GM12891 (cell line): ENCODE data around the gene SFMBT2.
A peak's percentile ranks its signal among the peaks of the same experiment; 100 is the strongest.

Source experiments
- DNase-seq: peaks from one replicate; pipeline ENCODE4 v3.0.0; 2011; ENCODE audit warnings: low spot score; ENCODE audit not compliant: insufficient read length
- FAIRE-seq: peaks from 2 replicates; lab custom pipeline; 2011; peaks lifted over from hg19 to GRCh38; lab: Jason Lieb, UNC
- PAX5 ChIP-seq: IDR thresholded peaks from 2 replicates; pipeline ENCODE4 v1.6.1; 2011; ENCODE audit warnings: low read length, moderate library complexity, mild to moderate bottlenecking; ENCODE audit not compliant: insufficient read depth, severe bottlenecking
- POLR2A ChIP-seq: IDR thresholded peaks from 2 replicates; pipeline ENCODE4 v1.6.1; 2011; ENCODE audit warnings: low read depth, low read length, control low read depth
- POLR2AphosphoS5 ChIP-seq: IDR thresholded peaks from 2 replicates; pipeline ENCODE4 v1.6.1; 2011; ENCODE audit warnings: low read depth, low read length, control low read depth
- POU2F2 ChIP-seq: IDR thresholded peaks from 2 replicates; pipeline ENCODE4 v1.6.1; 2011; ENCODE audit warnings: low read depth, mild to moderate bottlenecking, control low read depth, low read length, moderate library complexity
- SPI1 ChIP-seq: IDR thresholded peaks from 2 replicates; pipeline ENCODE4 v1.6.1; 2011; ENCODE audit warnings: low read depth, low read length, control low read depth
- TAF1 ChIP-seq: IDR thresholded peaks from 2 replicates; pipeline ENCODE4 v1.6.1; 2011; ENCODE audit warnings: low read depth, low read length, control low read depth

SFMBT2 gene

DNA sequence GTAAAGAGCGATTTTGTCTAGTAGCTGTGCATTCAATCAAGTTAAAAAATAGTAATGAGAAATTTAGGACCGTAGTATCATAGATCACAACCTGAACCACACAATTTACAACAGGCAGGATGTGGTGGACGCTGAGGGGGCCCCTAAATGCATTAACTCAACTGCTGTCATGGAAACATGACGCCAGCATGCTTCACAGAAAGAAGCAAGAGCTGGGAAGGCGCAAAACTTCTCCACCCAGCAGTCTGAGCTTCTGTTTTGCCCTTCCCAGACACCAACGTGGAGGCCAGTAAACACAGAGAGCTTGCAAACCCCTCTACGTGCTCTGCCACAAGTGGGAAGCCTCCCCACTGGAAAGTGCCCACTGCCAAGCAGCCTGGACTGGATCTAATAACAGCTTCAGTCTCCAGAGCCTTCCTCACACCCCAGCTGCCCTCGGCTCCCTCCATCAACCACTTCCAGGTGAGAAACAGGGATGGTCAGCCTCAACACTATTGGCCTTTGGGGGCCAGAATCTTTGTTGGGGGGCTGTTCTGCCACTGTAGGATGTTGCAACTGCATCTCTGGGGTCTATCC, 151.8 kb downstream of the SFMBT2 start:
- TF ChIP-seq POLR2AphosphoS5 (no peak), SPI1 (no peak), POU2F2 (peak; percentile 90), TAF1 (no peak), PAX5 (no peak), POLR2A (no peak)
- peak; percentile 73 for FAIRE-seq
- DNase-seq, result peak; percentile 39

DNA sequence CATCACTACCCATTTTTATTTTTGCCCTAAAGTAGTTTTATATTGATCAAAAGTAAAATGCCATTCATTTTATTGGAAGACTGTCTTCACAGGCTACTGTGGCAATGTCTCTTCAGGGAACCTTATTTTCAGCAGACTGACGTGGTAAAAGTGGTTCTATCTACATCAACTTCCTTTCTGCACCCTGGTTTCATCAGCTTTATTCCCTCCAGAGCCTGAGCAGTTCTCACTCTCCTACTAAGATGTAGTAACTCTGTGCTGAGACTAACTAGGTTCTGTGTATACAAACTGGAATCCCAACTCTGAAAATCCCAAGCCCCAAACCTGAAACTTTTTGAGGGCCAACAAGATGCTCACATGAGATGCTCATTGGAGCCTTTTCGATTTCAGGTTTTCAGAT, 155.3 kb downstream of the SFMBT2 start:
- no peak for DNase-seq
- TF ChIP-seq SPI1 (no peak), POLR2A (no peak), POU2F2 (no peak), PAX5 (no peak), TAF1 (no peak), POLR2AphosphoS5 (no peak)
- FAIRE-seq, result peak; percentile 48

DNA sequence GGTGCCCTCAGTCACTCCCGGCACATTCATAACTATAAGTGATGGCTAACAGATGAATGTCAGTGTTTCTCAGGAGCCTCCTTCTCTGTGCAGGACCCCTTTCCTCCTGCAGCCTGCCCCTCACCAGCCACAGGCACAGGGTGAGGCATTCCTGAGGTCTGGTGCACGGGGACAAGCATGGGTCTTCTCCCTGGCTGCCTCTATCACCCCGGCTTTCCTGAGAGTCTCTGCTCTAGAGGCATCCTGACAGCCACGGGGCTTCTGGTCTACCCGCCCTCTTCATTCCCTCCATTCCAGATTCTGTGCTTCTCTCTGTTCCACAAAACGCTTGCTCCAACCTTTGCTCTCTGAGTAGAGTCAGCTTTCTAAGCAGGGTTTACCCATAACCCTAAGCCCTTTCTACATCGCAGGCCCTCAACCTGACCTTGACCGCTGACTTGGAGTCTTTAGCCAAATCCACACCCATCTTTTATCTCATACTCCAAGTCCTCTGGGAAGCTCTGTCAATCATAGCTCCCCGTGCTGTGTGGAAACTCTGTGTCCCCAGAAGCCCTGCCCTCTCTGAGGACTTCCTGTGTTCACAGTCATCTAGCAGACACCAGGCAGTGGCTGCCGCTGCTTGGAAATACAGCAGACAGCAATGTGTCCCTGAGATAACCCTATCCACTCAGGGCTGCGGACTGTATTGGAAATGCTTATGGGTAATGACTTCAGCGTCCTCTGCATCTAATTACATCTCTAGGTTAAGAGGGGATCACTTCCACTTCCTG, 159.0 kb downstream of the SFMBT2 start:
- FAIRE-seq (no peak), DNase-seq (no peak)
- TF ChIP-seq POLR2AphosphoS5, result no peak
- no peak for TF ChIP-seq PAX5
- no peak for TF ChIP-seq POU2F2
- TF ChIP-seq POLR2A, result no peak
- TF ChIP-seq SPI1, result no peak
- no peak for TF ChIP-seq TAF1

DNA sequence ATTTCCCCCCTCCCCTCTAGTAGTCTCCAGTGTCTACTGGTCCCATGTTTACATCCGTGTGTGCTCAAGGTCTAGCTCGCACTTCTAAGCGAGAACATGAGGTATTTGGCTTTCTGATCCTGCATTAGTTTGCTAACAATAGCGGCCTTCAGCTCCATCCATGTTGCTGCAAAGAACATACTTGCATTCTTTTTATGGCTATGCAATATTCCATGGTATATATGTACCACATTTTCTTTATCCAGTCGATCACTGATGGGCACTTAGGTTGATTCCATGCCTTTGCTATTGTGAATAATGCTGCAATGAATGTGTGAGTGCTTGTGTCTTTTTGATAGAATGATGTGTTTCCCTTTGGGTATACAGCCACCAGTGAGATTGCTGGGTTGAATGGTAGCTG, 160.6 kb downstream of the SFMBT2 start:
- TF ChIP-seq TAF1, result no peak
- no peak for TF ChIP-seq POLR2A
- TF ChIP-seq PAX5, result no peak
- FAIRE-seq (no peak), DNase-seq (no peak)

DNA sequence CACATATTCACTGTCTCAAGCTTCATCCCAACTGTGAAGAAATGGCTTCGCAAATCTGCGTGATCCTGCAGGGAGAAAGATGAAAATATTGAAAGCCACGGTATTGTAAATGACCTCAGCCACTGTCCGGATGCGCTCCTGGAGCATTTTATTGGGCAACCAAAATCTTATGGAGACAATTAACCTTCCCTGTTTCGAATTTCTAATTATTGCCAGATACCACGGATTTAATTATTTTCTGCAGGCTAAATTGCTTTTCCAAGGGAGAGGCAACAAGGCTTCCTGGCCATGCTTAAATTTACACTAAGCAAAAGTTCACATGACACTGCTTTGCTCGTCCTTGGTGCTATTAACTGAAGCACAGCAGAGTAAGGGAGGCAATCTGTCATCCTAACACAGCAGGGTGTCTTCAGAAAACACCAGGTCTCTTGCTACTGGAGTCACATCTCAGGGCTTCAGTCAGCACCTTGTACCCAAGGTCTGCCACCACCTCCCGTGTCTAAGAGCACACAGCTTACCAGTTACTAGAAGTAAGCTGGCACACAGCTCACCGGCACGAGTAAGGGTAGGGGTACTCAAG, 162.2 kb downstream of the SFMBT2 start:
- no peak for TF ChIP-seq POU2F2
- no peak for TF ChIP-seq PAX5
- TF ChIP-seq SPI1, result no peak
- TF ChIP-seq POLR2AphosphoS5, result no peak
- no peak for TF ChIP-seq TAF1
- TF ChIP-seq POLR2A, result no peak
- no peak for FAIRE-seq
- DNase-seq, result no peak

DNA sequence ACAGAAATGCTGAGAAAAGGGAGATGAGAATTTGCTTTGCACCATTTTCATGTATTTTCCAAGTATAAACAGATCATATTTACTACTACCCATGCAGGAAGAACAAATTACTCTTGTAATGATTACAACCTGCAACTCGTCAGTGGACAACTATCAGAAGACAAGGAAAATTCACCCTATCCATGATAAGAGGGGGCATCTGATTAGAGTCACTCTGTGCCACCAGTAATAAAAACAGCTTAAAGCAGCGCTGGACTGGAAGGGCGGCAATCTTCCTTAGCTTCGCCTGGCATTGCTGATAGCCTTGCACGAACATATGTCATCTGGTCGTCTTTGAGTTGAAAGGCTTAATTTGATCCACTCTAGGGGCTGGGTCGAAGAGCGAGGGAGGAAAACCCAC, 162.7 kb downstream of the SFMBT2 start:
- FAIRE-seq (no peak), DNase-seq (no peak)
- no peak for TF ChIP-seq PAX5
- TF ChIP-seq TAF1, result no peak
- no peak for TF ChIP-seq POLR2A
- no peak for TF ChIP-seq POLR2AphosphoS5
- TF ChIP-seq POU2F2, result no peak
- TF ChIP-seq SPI1, result no peak

DNA sequence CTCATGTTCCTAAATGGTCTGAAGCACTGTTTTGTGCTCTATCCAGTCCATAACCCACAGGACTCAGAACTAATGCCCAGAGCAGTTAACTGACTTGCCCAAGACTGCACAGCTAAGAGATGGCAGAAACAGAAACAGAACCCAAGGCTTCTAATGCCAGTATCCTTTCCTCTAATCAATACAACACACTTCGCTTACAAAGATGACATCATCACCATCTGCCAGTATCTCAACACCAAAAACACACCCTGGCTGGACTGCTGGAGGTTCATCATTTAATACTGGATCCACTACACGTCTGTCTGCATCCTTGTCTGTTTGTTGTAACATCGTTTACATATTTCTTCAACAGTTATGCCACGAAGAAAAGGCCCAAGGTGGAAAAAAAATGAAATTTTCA, 165.3 kb downstream of the SFMBT2 start:
- TF ChIP-seq PAX5 (no peak), POLR2AphosphoS5 (no peak), POLR2A (no peak), POU2F2 (no peak), TAF1 (no peak), SPI1 (no peak)
- DNase-seq (no peak), FAIRE-seq (no peak)

DNA sequence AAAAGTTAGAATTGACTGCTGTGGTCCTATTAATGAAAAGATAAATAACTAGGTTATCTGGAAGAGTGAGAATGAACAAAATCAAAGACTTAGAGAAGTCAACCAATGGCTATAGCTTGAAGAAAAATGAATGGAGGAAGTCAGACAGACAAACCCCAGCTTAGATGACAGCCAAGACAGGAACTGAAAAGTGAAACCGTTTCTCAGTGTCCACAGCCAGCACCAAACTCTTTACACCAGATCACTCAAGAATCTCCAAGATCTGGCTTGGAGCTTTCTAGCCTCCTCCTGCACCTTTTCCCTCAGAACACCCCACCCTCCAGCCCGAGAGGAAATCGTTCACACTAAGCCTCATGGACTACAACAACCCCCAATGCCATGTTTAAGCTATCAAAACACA, 167.0 kb downstream of the SFMBT2 start:
- DNase-seq, result no peak
- peak; percentile 92 for FAIRE-seq
- TF ChIP-seq PAX5, result no peak
- TF ChIP-seq TAF1, result no peak
- peak; percentile 95 for TF ChIP-seq SPI1

DNA sequence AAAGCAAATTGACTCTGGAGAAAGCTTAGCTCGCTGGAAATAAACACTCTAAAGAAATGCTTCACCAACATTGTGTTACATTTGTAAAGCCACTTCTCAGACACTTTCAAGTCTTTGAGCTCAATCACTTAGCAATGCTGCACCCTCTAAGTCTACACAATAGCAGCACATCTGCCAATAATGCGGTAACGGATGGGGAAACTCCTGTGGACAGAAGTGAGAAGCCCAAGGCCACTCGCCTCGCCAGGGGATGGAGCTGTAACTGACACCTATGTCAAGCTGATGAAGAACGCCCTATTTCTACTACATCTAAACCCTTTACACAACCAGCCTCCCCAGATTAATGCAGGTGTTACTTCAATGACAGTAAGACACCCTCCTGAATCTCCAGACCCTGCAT, 167.7 kb downstream of the SFMBT2 start:
- no peak for TF ChIP-seq POLR2AphosphoS5
- no peak for TF ChIP-seq TAF1
- TF ChIP-seq POLR2A, result no peak
- TF ChIP-seq PAX5, result no peak
- TF ChIP-seq POU2F2, result no peak
- TF ChIP-seq SPI1, result no peak
- DNase-seq (no peak), FAIRE-seq (peak; percentile 51)

DNA sequence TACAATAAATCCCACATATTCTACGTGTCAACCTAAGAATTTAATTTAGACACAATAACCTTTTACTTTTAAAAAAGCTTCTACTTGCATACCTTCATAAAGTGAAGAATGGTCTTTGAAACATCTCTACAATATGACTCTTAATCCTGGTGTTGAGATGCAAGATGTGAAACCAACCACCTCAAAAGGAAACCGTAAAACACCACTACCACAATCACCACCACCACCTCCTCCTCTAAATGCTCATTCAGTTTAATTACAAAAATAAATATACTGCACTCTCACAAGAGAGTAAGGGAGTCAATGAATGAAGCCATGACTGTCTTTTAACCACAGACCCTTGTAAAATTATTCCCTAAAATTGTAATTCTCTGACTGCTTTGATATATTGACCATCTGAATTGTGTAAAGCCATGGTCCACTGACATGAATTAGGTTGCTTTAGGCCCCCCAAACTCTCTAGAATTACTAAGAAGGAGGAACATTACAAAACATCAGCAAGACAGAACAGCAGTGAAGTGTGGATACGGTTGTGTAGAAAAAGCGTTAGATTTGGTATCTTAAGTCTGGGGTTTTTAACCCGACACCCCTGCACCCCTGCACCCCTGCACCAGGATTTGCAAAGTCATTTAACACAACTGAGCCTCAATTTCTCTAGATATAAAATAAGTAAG, 171.4 kb downstream of the SFMBT2 start:
- DNase-seq, result no peak
- no peak for TF ChIP-seq TAF1
- no peak for TF ChIP-seq PAX5
- no peak for TF ChIP-seq POLR2AphosphoS5
- no peak for TF ChIP-seq POLR2A
- TF ChIP-seq SPI1, result no peak
- TF ChIP-seq POU2F2, result no peak
- FAIRE-seq, result no peak

DNA sequence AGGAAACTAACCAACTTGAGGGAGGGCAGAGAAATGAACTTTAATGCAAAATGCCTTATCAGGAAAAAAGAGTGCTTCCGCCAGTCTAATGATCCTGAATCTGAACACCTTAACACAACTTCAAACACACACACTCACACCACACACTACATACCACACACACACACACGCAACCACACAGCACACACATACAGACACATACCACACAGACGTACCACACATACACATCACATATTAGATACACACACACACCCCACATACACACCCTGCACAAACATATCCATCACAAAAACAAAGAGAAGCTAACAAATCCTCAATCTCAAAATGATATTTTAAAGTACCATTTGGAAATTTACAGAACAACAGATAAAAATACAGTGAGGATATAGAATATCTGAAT, 175.5 kb downstream of the SFMBT2 start:
- TF ChIP-seq TAF1, result no peak
- TF ChIP-seq SPI1, result no peak
- TF ChIP-seq POLR2AphosphoS5, result no peak
- TF ChIP-seq PAX5, result no peak
- no peak for TF ChIP-seq POLR2A
- no peak for TF ChIP-seq POU2F2
- FAIRE-seq, result peak; percentile 84

More for the DNA sequence above, 175.5 kb downstream of the SFMBT2 start:
- no peak for DNase-seq
